Measurements from ENCODE around the gene RBM38. TPM values are rescaled to one million over a fixed set of nuclear protein-coding genes. Genes with fewer than 3 reads are reported as not detected.

The RBM38 gene
- total RNA-seq, 1 experiment from 2014 or later, result 39.2 TPM

- no peaks in the 10 kb centered on the region for H3K4me1 Mint-ChIP-seq (ENCODE audit: low read depth, unreplicated experiment)
- H3K4me3 Mint-ChIP-seq (ENCODE audit: unreplicated experiment), result no peak overlapping the region
- TF ChIP-seq CTCF (IDR thresholded peaks at IDR 0.05; ENCODE audit: insufficient read depth in 1 of 2, low read depth in 1 of 2, low read length in 1 of 2, severe bottlenecking in 1 of 2, unreplicated experiment in 1 of 2), result no peak
- H3K27me3 Mint-ChIP-seq (ENCODE audit: insufficient read depth, unreplicated experiment), result peaks cover 10% of the 10 kb centered on the region
- Histone ChIP-seq H3K36me3 (ENCODE audit: control insufficient read depth, insufficient read depth, low read length) (no peaks in the 10 kb centered on the region), H3K4me1 (no peaks in the 10 kb centered on the region), H3K9me3 (no peaks in the 10 kb centered on the region), H3K4me3 (ENCODE audit: low read depth, low read length) (no peak overlapping the region), H3K27me3 (replicated peaks; ENCODE audit: control insufficient read depth, insufficient read depth, low read length) (peaks cover 1% of the 10 kb centered on the region)
- intact Hi-C loops (cut with micrococcal nuclease; ENCODE audit: unreplicated experiment), result loop anchor here (5.0 kb wide), 1 partner anchor 38 kb away; no protein-coding TSS in a partner anchor
- BruUV-seq (replicated peaks), result no TSS peak
- DNase-seq, result no peak
- POLR2A ChIA-PET, result no interaction called here
- no peak overlapping the region for H3K27ac Mint-ChIP-seq (ENCODE audit: unreplicated experiment)
- H3K9me3 Mint-ChIP-seq (ENCODE audit: unreplicated experiment), result no peaks in the 10 kb centered on the region
- H3K36me3 Mint-ChIP-seq (ENCODE audit: insufficient read depth, unreplicated experiment), result no peaks in the 10 kb centered on the region
- CTCF ChIA-PET, result no interaction called here
Observed at GRCh38 chr20:57420571-57421252, 29.5 kb downstream of the RBM38 start.

GRCh38 chr20:57421253-57422220 lies 30.3 kb downstream of the RBM38 start:
- CTCF ChIA-PET, result interaction anchor here (1.0 kb wide), 1 partner anchor 34 kb away, joined by 3 read pairs; no protein-coding TSS in a partner anchor
- H3K27me3 Mint-ChIP-seq (ENCODE audit: insufficient read depth, unreplicated experiment), result peaks cover 10% of the 10 kb centered on the region
- TF ChIP-seq CTCF (IDR thresholded peaks at IDR 0.05; ENCODE audit: insufficient read depth in 1 of 2, low read depth in 1 of 2, low read length in 1 of 2, severe bottlenecking in 1 of 2, unreplicated experiment in 1 of 2), result no peak
- intact Hi-C loops (cut with micrococcal nuclease; ENCODE audit: unreplicated experiment), result loop anchor here (5.0 kb wide), 1 partner anchor 39 kb away; no protein-coding TSS in a partner anchor
- H3K9me3 Mint-ChIP-seq (ENCODE audit: unreplicated experiment), result no peaks in the 10 kb centered on the region
- no peaks in the 10 kb centered on the region for H3K36me3 Mint-ChIP-seq (ENCODE audit: insufficient read depth, unreplicated experiment)
- H3K4me3 Mint-ChIP-seq (ENCODE audit: unreplicated experiment), result no peak overlapping the region
- no peaks in the 10 kb centered on the region for H3K4me1 ChIP-seq
- H3K4me1 Mint-ChIP-seq (ENCODE audit: low read depth, unreplicated experiment), result no peaks in the 10 kb centered on the region
- no peak overlapping the region for H3K27ac Mint-ChIP-seq (ENCODE audit: unreplicated experiment)
- DNase-seq, result no peak
- POLR2A ChIA-PET, result no interaction called here
- H3K27me3 ChIP-seq (replicated peaks; ENCODE audit: control insufficient read depth, insufficient read depth, low read length), result peaks cover 1% of the 10 kb centered on the region
- no peaks in the 10 kb centered on the region for H3K36me3 ChIP-seq (ENCODE audit: control insufficient read depth, insufficient read depth, low read length)
- H3K4me3 ChIP-seq (ENCODE audit: low read depth, low read length), result no peak overlapping the region
- no peaks in the 10 kb centered on the region for H3K9me3 ChIP-seq
- BruUV-seq (replicated peaks), result no TSS peak

- intact Hi-C loops (cut with micrococcal nuclease; ENCODE audit: unreplicated experiment), result loop anchor here (5.0 kb wide), 1 partner anchor 40 kb away; no protein-coding TSS in a partner anchor
- H3K36me3 Mint-ChIP-seq (ENCODE audit: insufficient read depth, unreplicated experiment), result no peaks in the 10 kb centered on the region
- Histone ChIP-seq H3K9me3 (no peaks in the 10 kb centered on the region), H3K4me3 (ENCODE audit: low read depth, low read length) (no peak overlapping the region), H3K27me3 (replicated peaks; ENCODE audit: control insufficient read depth, insufficient read depth, low read length) (peaks cover 1% of the 10 kb centered on the region), H3K36me3 (ENCODE audit: control insufficient read depth, insufficient read depth, low read length) (no peaks in the 10 kb centered on the region), H3K4me1 (no peaks in the 10 kb centered on the region)
- H3K9me3 Mint-ChIP-seq (ENCODE audit: unreplicated experiment), result no peaks in the 10 kb centered on the region
- CTCF ChIA-PET, result interaction anchor here (1.0 kb wide), 1 partner anchor 33 kb away, joined by 3 read pairs; no protein-coding TSS in a partner anchor
- BruUV-seq (replicated peaks), result no TSS peak
- POLR2A ChIA-PET, result no interaction called here
- H3K27ac Mint-ChIP-seq (ENCODE audit: unreplicated experiment), result no peak overlapping the region
- no peak for DNase-seq
- peaks cover 7% of the 10 kb centered on the region for H3K27me3 Mint-ChIP-seq (ENCODE audit: insufficient read depth, unreplicated experiment)
- H3K4me1 Mint-ChIP-seq (ENCODE audit: low read depth, unreplicated experiment), result no peaks in the 10 kb centered on the region
- H3K4me3 Mint-ChIP-seq (ENCODE audit: unreplicated experiment), result no peak overlapping the region
- no peak for TF ChIP-seq CTCF (IDR thresholded peaks at IDR 0.05; ENCODE audit: insufficient read depth in 1 of 2, low read depth in 1 of 2, low read length in 1 of 2, severe bottlenecking in 1 of 2, unreplicated experiment in 1 of 2)
Observed at GRCh38 chr20:57422254-57422653, 31.1 kb downstream of the RBM38 start.

Measured in Caco-2 (cell line).